ENCODE data around the gene PADI2.

Gene PADI2

GRCh38 chr1:17070163-17070525 lies 49.1 kb downstream of the PADI2 start:
- TF ChIP-seq CTCF (IDR thresholded peaks at IDR 0.05; ENCODE audit: low read length, missing control alignments) = no peak
- no peak overlapping the region for H3K4me3 ChIP-seq (replicated peaks; ENCODE audit: low read depth, low read length)
- DNase-seq (ENCODE audit: low read depth) = no peak

- H3K4me3 ChIP-seq (replicated peaks; ENCODE audit: low read depth, low read length) = no peak overlapping the region
- no peak for TF ChIP-seq CTCF (IDR thresholded peaks at IDR 0.05; ENCODE audit: low read length, missing control alignments)
- no peak for DNase-seq (ENCODE audit: low read depth)
Measured at GRCh38 chr1:17069452-17070162, 49.6 kb downstream of the PADI2 start.

- no peak for DNase-seq (ENCODE audit: low read depth)
- TF ChIP-seq CTCF (IDR thresholded peaks at IDR 0.05; ENCODE audit: low read length, missing control alignments) = no peak
- no peak overlapping the region for H3K4me3 ChIP-seq (replicated peaks; ENCODE audit: low read depth, low read length)
Measured at GRCh38 chr1:17068789-17069188, 50.5 kb downstream of the PADI2 start.

- no peak overlapping the region for H3K4me3 ChIP-seq (replicated peaks; ENCODE audit: low read depth, low read length)
- no peak for TF ChIP-seq CTCF (IDR thresholded peaks at IDR 0.05; ENCODE audit: low read length, missing control alignments)
- no peak for DNase-seq (ENCODE audit: low read depth)
Measured at GRCh38 chr1:17067465-17068240, 51.6 kb downstream of the PADI2 start.

GRCh38 chr1:17067069-17067426 lies 52.2 kb downstream of the PADI2 start:
- DNase-seq (ENCODE audit: low read depth) = no peak
- TF ChIP-seq CTCF (IDR thresholded peaks at IDR 0.05; ENCODE audit: low read length, missing control alignments) = no peak
- no peak overlapping the region for H3K4me3 ChIP-seq (replicated peaks; ENCODE audit: low read depth, low read length)

- H3K4me3 ChIP-seq (replicated peaks; ENCODE audit: low read depth, low read length) = no peak overlapping the region
Measured at GRCh38 chr1:17066361-17067068, 52.7 kb downstream of the PADI2 start.

More at GRCh38 chr1:17066361-17067068, 52.7 kb downstream of the PADI2 start:
- TF ChIP-seq CTCF (IDR thresholded peaks at IDR 0.05; ENCODE audit: low read length, missing control alignments) = no peak
- DNase-seq (ENCODE audit: low read depth) = no peak

All from fibroblast of pulmonary artery (primary cell).